Glutamatergic neuron (in vitro differentiated cells): ENCODE data around the gene B4GALNT4. TPM values are rescaled to one million over a fixed set of nuclear protein-coding genes. Genes with fewer than 3 reads are reported as not detected.
A peak's percentile ranks its signal among the peaks of the same experiment; 100 is the strongest.
"Not testable (repeated sequence)": the region's sequence is repeated elsewhere in the genome, so short reads cannot be mapped to it uniquely, and the experiment has no call there.

Experiments used
- DNase-seq: peaks from one replicate; pipeline ENCODE4 v3.0.0; 2022
- H3K27ac Mint-ChIP-seq: one replicate; pipeline ENCODE4 v1.8.0; 2020; ENCODE audit warnings: mild to moderate bottlenecking, mixed read lengths, inconsistent platforms; ENCODE audit not compliant: unreplicated experiment
- H3K27me3 Mint-ChIP-seq: one replicate; pipeline ENCODE4 v1.8.0; 2020; ENCODE audit warnings: mild to moderate bottlenecking, moderate library complexity, mixed read lengths, inconsistent platforms; ENCODE audit not compliant: unreplicated experiment
- H3K36me3 Mint-ChIP-seq: one replicate; pipeline ENCODE4 v1.8.0; 2020; ENCODE audit warnings: mild to moderate bottlenecking, mixed read lengths, inconsistent platforms; ENCODE audit not compliant: unreplicated experiment
- H3K4me1 Mint-ChIP-seq: one replicate; pipeline ENCODE4 v1.8.0; 2020; ENCODE audit warnings: mild to moderate bottlenecking, low read depth, mixed read lengths, inconsistent platforms; ENCODE audit not compliant: unreplicated experiment
- H3K4me3 Mint-ChIP-seq: one replicate; pipeline ENCODE4 v1.8.0; 2020; ENCODE audit warnings: mild to moderate bottlenecking, mixed read lengths, inconsistent platforms; ENCODE audit not compliant: unreplicated experiment
- H3K9me3 Mint-ChIP-seq: one replicate; pipeline ENCODE4 v1.8.0; 2020; ENCODE audit warnings: mild to moderate bottlenecking, moderate library complexity, mixed read lengths, inconsistent platforms; ENCODE audit not compliant: unreplicated experiment
- CTCF ChIP-seq: fragments of 200-600 bp; sonication (generic); IDR thresholded peaks from one replicate; pipeline ENCODE4 v1.5.0; 2021; ENCODE audit not compliant: partially characterized antibody, unreplicated experiment
- long read RNA-seq: library from polyadenylated mRNA; unstranded; transcript quantifications from one replicate; pipeline ENCODE4 v2.0.0, GENCODE V29; 2020; ENCODE audit not compliant: unreplicated experiment
- total RNA-seq: library from RNA; stranded (reverse); fragmentation: NEBNext Ultra II Directional; extraction: Animal tissue kit (Norgen Biotek cat#: 25700); gene quantifications from one replicate; pipeline ENCODE4 v1.2.1, GENCODE V29; 2021; ENCODE audit not compliant: unreplicated experiment

Gene B4GALNT4
- total RNA-seq, result 418 TPM
- long read RNA-seq, partial matches to known transcripts, result 7 of 11 reads
- long read RNA-seq, other reads (novel, unspliced or antisense), result 4 of 11 reads

DNA sequence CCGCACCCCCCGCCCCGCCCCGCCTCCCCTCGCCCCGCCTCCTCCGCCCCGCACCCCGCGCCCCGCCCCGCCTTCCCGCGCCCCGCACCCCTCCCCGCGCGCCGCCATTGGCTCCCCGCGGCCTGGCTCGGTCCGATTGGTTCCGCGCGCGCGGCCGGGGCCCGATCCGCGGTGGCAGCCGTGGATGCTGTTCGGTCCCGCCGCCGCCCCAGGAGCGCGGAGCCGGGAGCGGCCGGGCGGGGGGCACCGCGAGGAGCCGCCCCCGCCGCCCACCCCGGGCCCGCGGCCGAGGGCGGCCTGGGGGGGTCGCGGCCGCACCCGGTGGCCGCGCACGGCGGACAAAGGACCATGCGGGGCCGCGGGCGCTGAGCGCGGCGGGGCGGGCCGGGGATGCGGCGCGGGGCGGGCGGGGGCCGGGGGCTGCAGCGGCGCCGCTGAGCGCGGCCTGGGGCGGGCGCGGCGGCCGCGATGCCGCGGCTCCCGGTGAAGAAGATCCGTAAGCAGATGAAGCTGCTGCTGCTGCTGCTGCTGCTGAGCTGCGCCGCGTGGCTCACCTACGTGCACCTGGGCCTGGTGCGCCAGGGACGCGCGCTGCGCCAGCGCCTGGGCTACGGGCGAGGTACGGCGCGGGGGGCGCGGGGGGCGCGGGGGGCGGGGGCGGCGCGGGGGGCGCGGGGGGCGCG, at the start of gene B4GALNT4:
Gene B4GALNT4 (plus strand): TSS at position 164 of the 683 bp plus-strand sequence. CDS start 305 bp downstream, at position 469.
- TF ChIP-seq CTCF, result no peak
- H3K4me3 Mint-ChIP-seq, result peak within 1 kb of the TSS; percentile 92
- H3K9me3 Mint-ChIP-seq, result peaks cover 23% of the 10 kb centered on the region
- H3K27ac Mint-ChIP-seq, result peak within 1 kb of the TSS; percentile 95
- H3K4me1 Mint-ChIP-seq, result peaks cover 12% of the 10 kb centered on the region
- peak; percentile 83 for DNase-seq
- H3K36me3 Mint-ChIP-seq, result no peaks in the 10 kb centered on the region
- H3K27me3 Mint-ChIP-seq, result peaks cover 32% of the 10 kb centered on the region

GRCh38 chr11:319888-320273, 49.4 kb upstream of the B4GALNT4 start:
- not testable (repeated sequence) for H3K27me3 Mint-ChIP-seq, DNase-seq, H3K4me1 Mint-ChIP-seq, H3K9me3 Mint-ChIP-seq, H3K36me3 Mint-ChIP-seq, H3K27ac Mint-ChIP-seq
- peak overlapping the region; percentile 67 for H3K4me3 Mint-ChIP-seq

- TF ChIP-seq CTCF, result no peak
- Mint-ChIP-seq H3K27me3 (peaks cover 9% of the 10 kb centered on the region), H3K4me1 (peaks cover 11% of the 10 kb centered on the region), H3K4me3 (no peak overlapping the region), H3K9me3 (no peaks in the 10 kb centered on the region), H3K36me3 (no peaks in the 10 kb centered on the region), H3K27ac (no peak overlapping the region)
- no peak for DNase-seq
Observed at GRCh38 chr11:324156-324555, 45.1 kb upstream of the B4GALNT4 start.

- H3K27ac Mint-ChIP-seq, DNase-seq, H3K27me3 Mint-ChIP-seq, H3K36me3 Mint-ChIP-seq, H3K4me3 Mint-ChIP-seq, H3K9me3 Mint-ChIP-seq: not testable (repeated sequence)
- peaks cover 11% of the 10 kb centered on the region for H3K4me1 Mint-ChIP-seq
Observed at GRCh38 chr11:324593-325517, 44.4 kb upstream of the B4GALNT4 start.

DNA sequence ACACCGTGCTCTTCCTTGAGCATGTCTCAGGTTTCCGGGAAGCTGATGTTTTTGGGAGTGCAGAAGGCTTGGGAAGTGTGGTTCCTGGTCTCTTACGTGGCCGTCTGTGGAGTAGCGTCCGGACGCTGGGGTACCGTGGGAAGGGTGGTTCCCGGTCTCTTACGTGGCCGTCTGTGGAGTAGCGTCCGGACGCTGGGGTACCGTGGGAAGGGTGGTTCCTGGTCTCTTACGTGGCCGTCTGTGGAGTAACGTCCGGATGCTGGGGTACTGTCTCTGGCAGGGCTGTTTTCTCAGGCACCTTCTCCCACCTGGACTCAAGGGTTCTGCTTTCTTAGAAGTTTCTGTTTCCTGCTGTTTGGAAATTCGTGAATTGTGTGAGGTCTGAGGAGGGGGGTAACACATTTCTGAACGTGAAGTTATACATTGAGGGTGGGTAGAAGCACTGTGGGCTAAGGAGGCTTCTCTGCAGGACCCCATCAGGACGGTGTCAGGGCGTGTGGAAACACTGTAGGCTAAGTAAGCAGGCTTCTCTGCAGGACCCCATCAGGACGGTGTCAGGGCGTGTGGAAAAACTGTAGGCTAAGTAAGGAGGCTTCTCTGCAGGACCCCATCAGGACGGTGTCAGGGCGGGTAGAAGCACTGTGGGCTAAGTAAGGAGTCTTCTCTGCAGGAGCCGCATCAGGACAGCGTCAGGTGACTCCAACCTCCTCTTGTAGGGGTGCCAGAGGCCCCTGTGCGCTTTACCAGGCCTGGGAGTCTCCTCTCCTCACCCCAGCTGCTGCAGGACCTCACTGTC, 43.3 kb upstream of the B4GALNT4 start:
- Mint-ChIP-seq H3K27ac (no peak overlapping the region), H3K4me1 (peaks cover 9% of the 10 kb centered on the region), H3K4me3 (no peak overlapping the region), H3K9me3 (no peaks in the 10 kb centered on the region), H3K27me3 (peaks cover 5% of the 10 kb centered on the region), H3K36me3 (no peaks in the 10 kb centered on the region)
- TF ChIP-seq CTCF, result no peak
- DNase-seq, result no peak
